Measurements from ENCODE around the gene C1GALT1.
"Not testable (repeated sequence)": the region's sequence is repeated elsewhere in the genome, so short reads cannot be mapped to it uniquely, and the experiment has no call there.

Gene C1GALT1

GRCh38 chr7:7199592-7199991 lies 17.2 kb downstream of the C1GALT1 start:
- not testable (repeated sequence) for DNase-seq (ENCODE audit: extremely low read depth in 1 of 2, low read depth in 1 of 2)

GRCh38 chr7:7200255-7200654 lies 17.9 kb downstream of the C1GALT1 start:
- DNase-seq (ENCODE audit: extremely low read depth in 1 of 2, low read depth in 1 of 2), result not testable (repeated sequence)

- peak in 1 of 2 donors; percentile 8 for DNase-seq (ENCODE audit: extremely low read depth in 1 of 2, low read depth in 1 of 2)
These were observed 19.4 kb downstream of the C1GALT1 start for GRCh38 chr7:7201578-7202374.

- no peak for DNase-seq (ENCODE audit: extremely low read depth in 1 of 2, low read depth in 1 of 2)
These were observed 20.0 kb downstream of the C1GALT1 start for GRCh38 chr7:7202375-7202720.

- DNase-seq (ENCODE audit: extremely low read depth in 1 of 2, low read depth in 1 of 2), result no peak
These were observed 21.6 kb downstream of the C1GALT1 start for GRCh38 chr7:7203813-7204575.

GRCh38 chr7:7207876-7208275 lies 25.5 kb downstream of the C1GALT1 start:
- no peak for DNase-seq (ENCODE audit: extremely low read depth in 1 of 2, low read depth in 1 of 2)

GRCh38 chr7:7208520-7208919 lies 26.2 kb downstream of the C1GALT1 start:
- no peak for DNase-seq (ENCODE audit: extremely low read depth in 1 of 2, low read depth in 1 of 2)

GRCh38 chr7:7209412-7210050 lies 27.2 kb downstream of the C1GALT1 start:
- no peak for DNase-seq (ENCODE audit: extremely low read depth in 1 of 2, low read depth in 1 of 2)

GRCh38 chr7:7210475-7211237 lies 28.3 kb downstream of the C1GALT1 start:
- no peak for DNase-seq (ENCODE audit: extremely low read depth in 1 of 2, low read depth in 1 of 2)

GRCh38 chr7:7212612-7213011 lies 30.3 kb downstream of the C1GALT1 start:
- DNase-seq (ENCODE audit: extremely low read depth in 1 of 2, low read depth in 1 of 2), result no peak

- DNase-seq (ENCODE audit: extremely low read depth in 1 of 2, low read depth in 1 of 2), result no peak
These were observed 32.3 kb downstream of the C1GALT1 start for GRCh38 chr7:7214398-7215347.

GRCh38 chr7:7216279-7216678 lies 33.9 kb downstream of the C1GALT1 start:
- no peak for DNase-seq (ENCODE audit: extremely low read depth in 1 of 2, low read depth in 1 of 2)

GRCh38 chr7:7219216-7219615 lies 36.9 kb downstream of the C1GALT1 start:
- DNase-seq (ENCODE audit: extremely low read depth in 1 of 2, low read depth in 1 of 2), result no peak

GRCh38 chr7:7220821-7221220 lies 38.5 kb downstream of the C1GALT1 start:
- no peak for DNase-seq (ENCODE audit: extremely low read depth in 1 of 2, low read depth in 1 of 2)

GRCh38 chr7:7221599-7222038 lies 39.3 kb downstream of the C1GALT1 start:
- no peak for DNase-seq (ENCODE audit: extremely low read depth in 1 of 2, low read depth in 1 of 2)

- no peak for DNase-seq (ENCODE audit: extremely low read depth in 1 of 2, low read depth in 1 of 2)
These were observed 40.9 kb downstream of the C1GALT1 start for GRCh38 chr7:7223250-7223649.

- no peak for DNase-seq (ENCODE audit: extremely low read depth in 1 of 2, low read depth in 1 of 2)
These were observed 44.1 kb downstream of the C1GALT1 start for GRCh38 chr7:7226407-7226806.

GRCh38 chr7:7228472-7228871 lies 46.1 kb downstream of the C1GALT1 start:
- DNase-seq (ENCODE audit: extremely low read depth in 1 of 2, low read depth in 1 of 2), result no peak

- DNase-seq (ENCODE audit: extremely low read depth in 1 of 2, low read depth in 1 of 2), result no peak
These were observed 46.6 kb downstream of the C1GALT1 start for GRCh38 chr7:7228967-7229366.

- no peak for DNase-seq (ENCODE audit: extremely low read depth in 1 of 2, low read depth in 1 of 2)
These were observed 48.7 kb downstream of the C1GALT1 start for GRCh38 chr7:7231000-7231399.
